HL-60 (cell line): Measurements from ENCODE around the gene RBBP8NL.

ENCODE experiments used
- DNase-seq, 2 experiments: peaks; one replicate each; pipeline ENCODE4 v3.0.0-alpha.2; 2010 to 2020; ENCODE audit warnings: low read depth in 1 of 2, low spot score in 1 of 2
- H3K27ac ChIP-seq: fragments of 250-450 bp; sonication (Bioruptor Pico); replicated peaks from 2 replicates; pipeline ENCODE4 v1.5.1; 2020; ENCODE audit warnings: mild to moderate bottlenecking, moderate library complexity
- H3K27me3 ChIP-seq: fragments of 250-450 bp; sonication (Bioruptor Pico); 2 replicates; pipeline ENCODE4 v1.5.1; 2021; ENCODE audit warnings: mild to moderate bottlenecking, moderate library complexity; ENCODE audit not compliant: insufficient read depth, poor library complexity, severe bottlenecking
- H3K4me3 ChIP-seq: replicated peaks from 2 replicates; pipeline ENCODE4 v1.5.1; 2011; ENCODE audit warnings: mild to moderate bottlenecking, control low read depth, low read length; ENCODE audit not compliant: insufficient read depth
- CTCF ChIP-seq: IDR thresholded peaks from one replicate; pipeline ENCODE4 v1.5.1; 2011; ENCODE audit warnings: low read length, control low read depth, inconsistent platforms; ENCODE audit not compliant: insufficient read depth
- GABPA ChIP-seq: IDR thresholded peaks from 2 replicates; pipeline ENCODE4 v1.6.1; 2012; ENCODE audit warnings: low read depth
- POLR2AphosphoS5 ChIP-seq: IDR thresholded peaks from 2 replicates; pipeline ENCODE4 v1.6.1; 2012; ENCODE audit warnings: low read depth
- REST ChIP-seq: IDR thresholded peaks from 2 replicates; pipeline ENCODE4 v1.6.1; 2012; ENCODE audit warnings: low read depth; ENCODE audit not compliant: insufficient replicate concordance
- SPI1 ChIP-seq: IDR thresholded peaks from 2 replicates; pipeline ENCODE4 v1.6.1; 2012; ENCODE audit warnings: low read depth, mild to moderate bottlenecking, borderline replicate concordance

The RBBP8NL gene

GRCh38 chr20:62475027-62475771 lies 47.9 kb upstream of the RBBP8NL start:
- Histone ChIP-seq H3K27ac (no peak overlapping the region), H3K4me3 (no peak overlapping the region)
- no peak for DNase-seq

GRCh38 chr20:62474604-62475026 lies 47.3 kb upstream of the RBBP8NL start:
- no peak for DNase-seq
- Histone ChIP-seq H3K4me3 (no peak overlapping the region), H3K27me3 (peaks cover 61% of the 10 kb centered on the region), H3K27ac (no peak overlapping the region)
- TF ChIP-seq CTCF (no peak), REST (no peak), SPI1 (no peak), GABPA (no peak), POLR2AphosphoS5 (no peak)

More at GRCh38 chr20:62475027-62475771, 47.9 kb upstream of the RBBP8NL start:
- no peak for TF ChIP-seq CTCF
- TF ChIP-seq REST = no peak
- TF ChIP-seq POLR2AphosphoS5 = no peak
- TF ChIP-seq SPI1 = no peak
- no peak for TF ChIP-seq GABPA
- peaks cover 60% of the 10 kb centered on the region for H3K27me3 ChIP-seq

- TF ChIP-seq CTCF (no peak), SPI1 (no peak), REST (no peak), POLR2AphosphoS5 (no peak), GABPA (no peak)
- no peak for DNase-seq
- Histone ChIP-seq H3K4me3 (no peak overlapping the region), H3K27ac (no peak overlapping the region), H3K27me3 (peaks cover 54% of the 10 kb centered on the region)
Measured at GRCh38 chr20:62473717-62474603, 46.6 kb upstream of the RBBP8NL start.
